A549 (cell line): ENCODE measurements around the gene SLC9A9.

Source experiments
- CBX8 ChIP-seq: fragments of 200-600 bp; sonication (generic); IDR thresholded peaks from 2 replicates; pipeline ENCODE4 v1.6.1; 2016
- CEBPB ChIP-seq, 2 experiments: fragments of >200 bp in 1 of 2; sonication (Bioruptor Twin) in 1 of 2; formaldehyde crosslinking in 1 of 2; IDR thresholded peaks; 2 replicates each; pipeline ENCODE4 v1.6.1; 2012 to 2016
- PHF8 ChIP-seq: fragments of 200-600 bp; sonication (generic); IDR thresholded peaks from 2 replicates; pipeline ENCODE4 v1.6.1; 2016; ENCODE audit warnings: low read depth, mild to moderate bottlenecking, antibody characterized with exemption, moderate library complexity, borderline replicate concordance
- POLR2A ChIP-seq: IDR thresholded peaks from 2 replicates; pipeline ENCODE4 v1.6.1; 2012; ENCODE audit warnings: mild to moderate bottlenecking, low read length
- RNF2 ChIP-seq: fragments of 200-600 bp; sonication (generic); IDR thresholded peaks from 2 replicates; pipeline ENCODE4 v1.6.1; 2016; ENCODE audit warnings: low read depth, mild to moderate bottlenecking, antibody characterized with exemption, moderate library complexity, borderline replicate concordance
- TP53 ChIP-seq: fragments of 250-450 bp; sonication (Bioruptor Pico); IDR thresholded peaks from 2 replicates; pipeline ENCODE4 v1.5.0; 2021; ENCODE audit warnings: mild to moderate bottlenecking, moderate library complexity
- TF ChIP-seq, protein P1 (sequence below): fragments of 200-600 bp; sonication (generic); IDR thresholded peaks from 2 replicates; pipeline ENCODE4 v1.6.1; 2016; ENCODE audit warnings: antibody characterized with exemption, mild to moderate bottlenecking, moderate library complexity
- TF ChIP-seq, protein P2 (sequence below): fragments of >200 bp; sonication (Bioruptor Twin); formaldehyde crosslinking; IDR thresholded peaks from 3 replicates; pipeline ENCODE4 v1.5.1; 2016
- TF ChIP-seq, protein P3 (sequence below): IDR thresholded peaks from 2 replicates; pipeline ENCODE4 v1.6.1; 2012

DNA sequence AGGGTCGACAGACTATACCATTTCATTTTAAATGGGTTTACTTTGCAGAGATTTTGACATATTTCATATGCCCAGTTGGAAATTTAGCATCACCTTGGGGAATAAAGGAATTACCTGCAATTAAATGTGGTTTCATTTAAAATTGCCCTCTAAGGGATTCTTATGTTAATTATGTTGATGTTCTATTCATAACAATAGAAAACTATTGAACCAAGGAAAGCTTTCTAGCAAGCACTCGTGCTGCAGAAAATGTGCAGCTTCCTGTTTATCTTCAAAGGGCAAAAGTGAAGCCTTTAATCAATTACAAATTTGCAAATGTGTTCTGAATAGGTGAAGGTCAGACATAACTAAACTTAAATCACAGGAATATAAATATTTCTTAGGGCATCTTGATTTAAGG is 376.6 kb downstream of the SLC9A9 start:
- TF ChIP-seq, protein P1, sequence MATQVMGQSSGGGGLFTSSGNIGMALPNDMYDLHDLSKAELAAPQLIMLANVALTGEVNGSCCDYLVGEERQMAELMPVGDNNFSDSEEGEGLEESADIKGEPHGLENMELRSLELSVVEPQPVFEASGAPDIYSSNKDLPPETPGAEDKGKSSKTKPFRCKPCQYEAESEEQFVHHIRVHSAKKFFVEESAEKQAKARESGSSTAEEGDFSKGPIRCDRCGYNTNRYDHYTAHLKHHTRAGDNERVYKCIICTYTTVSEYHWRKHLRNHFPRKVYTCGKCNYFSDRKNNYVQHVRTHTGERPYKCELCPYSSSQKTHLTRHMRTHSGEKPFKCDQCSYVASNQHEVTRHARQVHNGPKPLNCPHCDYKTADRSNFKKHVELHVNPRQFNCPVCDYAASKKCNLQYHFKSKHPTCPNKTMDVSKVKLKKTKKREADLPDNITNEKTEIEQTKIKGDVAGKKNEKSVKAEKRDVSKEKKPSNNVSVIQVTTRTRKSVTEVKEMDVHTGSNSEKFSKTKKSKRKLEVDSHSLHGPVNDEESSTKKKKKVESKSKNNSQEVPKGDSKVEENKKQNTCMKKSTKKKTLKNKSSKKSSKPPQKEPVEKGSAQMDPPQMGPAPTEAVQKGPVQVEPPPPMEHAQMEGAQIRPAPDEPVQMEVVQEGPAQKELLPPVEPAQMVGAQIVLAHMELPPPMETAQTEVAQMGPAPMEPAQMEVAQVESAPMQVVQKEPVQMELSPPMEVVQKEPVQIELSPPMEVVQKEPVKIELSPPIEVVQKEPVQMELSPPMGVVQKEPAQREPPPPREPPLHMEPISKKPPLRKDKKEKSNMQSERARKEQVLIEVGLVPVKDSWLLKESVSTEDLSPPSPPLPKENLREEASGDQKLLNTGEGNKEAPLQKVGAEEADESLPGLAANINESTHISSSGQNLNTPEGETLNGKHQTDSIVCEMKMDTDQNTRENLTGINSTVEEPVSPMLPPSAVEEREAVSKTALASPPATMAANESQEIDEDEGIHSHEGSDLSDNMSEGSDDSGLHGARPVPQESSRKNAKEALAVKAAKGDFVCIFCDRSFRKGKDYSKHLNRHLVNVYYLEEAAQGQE = no peak
- TF ChIP-seq, protein P2, sequence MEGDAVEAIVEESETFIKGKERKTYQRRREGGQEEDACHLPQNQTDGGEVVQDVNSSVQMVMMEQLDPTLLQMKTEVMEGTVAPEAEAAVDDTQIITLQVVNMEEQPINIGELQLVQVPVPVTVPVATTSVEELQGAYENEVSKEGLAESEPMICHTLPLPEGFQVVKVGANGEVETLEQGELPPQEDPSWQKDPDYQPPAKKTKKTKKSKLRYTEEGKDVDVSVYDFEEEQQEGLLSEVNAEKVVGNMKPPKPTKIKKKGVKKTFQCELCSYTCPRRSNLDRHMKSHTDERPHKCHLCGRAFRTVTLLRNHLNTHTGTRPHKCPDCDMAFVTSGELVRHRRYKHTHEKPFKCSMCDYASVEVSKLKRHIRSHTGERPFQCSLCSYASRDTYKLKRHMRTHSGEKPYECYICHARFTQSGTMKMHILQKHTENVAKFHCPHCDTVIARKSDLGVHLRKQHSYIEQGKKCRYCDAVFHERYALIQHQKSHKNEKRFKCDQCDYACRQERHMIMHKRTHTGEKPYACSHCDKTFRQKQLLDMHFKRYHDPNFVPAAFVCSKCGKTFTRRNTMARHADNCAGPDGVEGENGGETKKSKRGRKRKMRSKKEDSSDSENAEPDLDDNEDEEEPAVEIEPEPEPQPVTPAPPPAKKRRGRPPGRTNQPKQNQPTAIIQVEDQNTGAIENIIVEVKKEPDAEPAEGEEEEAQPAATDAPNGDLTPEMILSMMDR = no peak
- TF ChIP-seq PHF8 = no peak
- no peak for TF ChIP-seq POLR2A
- TF ChIP-seq CEBPB (IDR thresholded peaks at IDR 0.05) = no peak
- TF ChIP-seq, protein P3, sequence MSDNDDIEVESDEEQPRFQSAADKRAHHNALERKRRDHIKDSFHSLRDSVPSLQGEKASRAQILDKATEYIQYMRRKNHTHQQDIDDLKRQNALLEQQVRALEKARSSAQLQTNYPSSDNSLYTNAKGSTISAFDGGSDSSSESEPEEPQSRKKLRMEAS = no peak
- no peak for TF ChIP-seq CBX8
- no peak for TF ChIP-seq RNF2
- TF ChIP-seq TP53 (CRISPR knock-in tag) = no peak
